Thoracic aorta (tissue), 2 donors: ENCODE measurements around the gene CELF1. TPM values are rescaled to one million over a fixed set of nuclear protein-coding genes. Genes with fewer than 3 reads are reported as not detected.

ENCODE experiments used
- ATAC-seq: fragments of 150-250 bp; one replicate; pipeline ENCODE4 v1.8.0; 2017; ENCODE audit warnings: low read depth; ENCODE audit not compliant: insufficient number of reproducible peaks, low FRiP score
- DNase-seq: peaks from one replicate; pipeline ENCODE4 v3.0.0-alpha.2; 2020; ENCODE audit warnings: low spot score
- H3K27ac ChIP-seq, 2 donors: fragments of 200-600 bp; sonication (generic); 1 replicate in 1 of 2; 2 replicates in 1 of 2; pipeline ENCODE4 v1.5.1; 2016; ENCODE audit warnings: mild to moderate bottlenecking in 2 of 2, moderate library complexity in 2 of 2
- H3K27me3 ChIP-seq: fragments of 200-600 bp; sonication (generic); replicated peaks from 2 replicates; pipeline ENCODE4 v1.6.0; 2016; ENCODE audit warnings: mild to moderate bottlenecking; ENCODE audit not compliant: insufficient read depth
- H3K36me3 ChIP-seq: fragments of 200-600 bp; sonication (generic); one replicate; pipeline ENCODE4 v1.5.1; 2016
- H3K4me1 ChIP-seq, 2 donors: fragments of 200-600 bp; sonication (generic); 1 replicate in 1 of 2; 2 replicates in 1 of 2; pipeline versions ENCODE4 v1.5.1 to v1.6.0; 2016; ENCODE audit warnings: low read depth in 2 of 2, mild to moderate bottlenecking in 1 of 2; ENCODE audit not compliant: control insufficient read depth in 1 of 2
- H3K4me3 ChIP-seq: fragments of 200-600 bp; sonication (generic); 2 replicates; pipeline ENCODE4 v1.5.1; 2016; ENCODE audit warnings: mild to moderate bottlenecking
- H3K9me3 ChIP-seq: fragments of 200-600 bp; sonication (generic); 2 replicates; pipeline ENCODE4 v1.5.1; 2016
- CTCF ChIP-seq: fragments of 200-600 bp; sonication (generic); IDR thresholded peaks from one replicate; pipeline ENCODE4 v1.5.1; 2019; ENCODE audit warnings: antibody characterized with exemption
- total RNA-seq, 2 donors: library from RNA; depleted of rRNA; stranded (reverse); fragments of >200 nt; gene quantifications; one replicate each; pipeline versions ENCODE4 v1.1.0 to v1.2.3, GENCODE V29; 2016

Gene CELF1
- total RNA-seq, 2 donors from 2014 or later, result 112 to 114 TPM

- TF ChIP-seq CTCF, result no peak
- Histone ChIP-seq H3K9me3 (no peaks in the 10 kb centered on the region), H3K4me1 (peaks cover 12 to 22% of the 10 kb centered on the region in 2 donors), H3K27me3 (peaks cover 10% of the 10 kb centered on the region), H3K4me3 (peak overlapping the region; percentile 65), H3K27ac (no peak overlapping the region), H3K36me3 (no peaks in the 10 kb centered on the region)
- ATAC-seq, result no peak
- DNase-seq, result no peak
These were observed 40.6 kb upstream of the CELF1 start for GRCh38 chr11:47593492-47593933.

GRCh38 chr11:47592970-47593369 lies 40.0 kb upstream of the CELF1 start:
- H3K27ac ChIP-seq, result no peak overlapping the region
- TF ChIP-seq CTCF, result no peak
- H3K4me1 ChIP-seq, result peaks cover 12 to 22% of the 10 kb centered on the region in 2 donors
- peaks cover 10% of the 10 kb centered on the region for H3K27me3 ChIP-seq
- no peaks in the 10 kb centered on the region for H3K9me3 ChIP-seq
- H3K4me3 ChIP-seq, result no peak overlapping the region
- ATAC-seq (no peak), DNase-seq (no peak)
- H3K36me3 ChIP-seq, result no peaks in the 10 kb centered on the region

GRCh38 chr11:47592251-47592650 lies 39.3 kb upstream of the CELF1 start:
- TF ChIP-seq CTCF, result no peak
- H3K36me3 ChIP-seq, result no peaks in the 10 kb centered on the region
- H3K9me3 ChIP-seq, result no peaks in the 10 kb centered on the region
- no peak overlapping the region for H3K4me3 ChIP-seq
- peaks cover 12 to 22% of the 10 kb centered on the region in 2 donors for H3K4me1 ChIP-seq
- ATAC-seq, result no peak
- H3K27me3 ChIP-seq, result peaks cover 10% of the 10 kb centered on the region
- H3K27ac ChIP-seq, result no peak overlapping the region
- no peak for DNase-seq

DNA sequence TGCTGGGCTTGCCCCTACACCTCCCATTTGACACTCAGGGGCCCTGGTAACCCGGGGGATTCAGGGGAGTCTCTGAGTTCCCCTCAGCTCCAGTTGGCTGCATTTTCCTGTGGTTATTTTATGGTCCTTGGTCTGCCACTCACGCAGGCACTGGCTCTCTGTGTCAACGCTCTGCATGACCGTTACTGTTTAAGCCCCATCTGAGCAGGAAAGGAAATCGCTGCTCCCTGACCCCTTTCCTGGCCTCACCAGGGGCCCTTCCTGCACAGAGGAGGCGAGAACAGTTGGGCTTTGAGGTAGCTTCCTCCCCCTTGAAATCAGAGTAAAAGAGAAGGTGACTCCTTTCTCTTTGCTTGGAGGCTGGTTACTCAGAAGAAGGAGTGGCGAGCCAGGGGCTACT lies 38.8 kb upstream of the CELF1 start:
- Histone ChIP-seq H3K4me3 (no peak overlapping the region), H3K9me3 (no peaks in the 10 kb centered on the region), H3K4me1 (peaks cover 12 to 22% of the 10 kb centered on the region in 2 donors), H3K36me3 (no peaks in the 10 kb centered on the region), H3K27ac (no peak overlapping the region), H3K27me3 (peaks cover 10% of the 10 kb centered on the region)
- ATAC-seq, result no peak
- TF ChIP-seq CTCF, result no peak
- no peak for DNase-seq

- no peak overlapping the region for H3K27ac ChIP-seq
- H3K9me3 ChIP-seq, result no peaks in the 10 kb centered on the region
- peaks cover 10% of the 10 kb centered on the region for H3K27me3 ChIP-seq
- ATAC-seq (no peak), DNase-seq (no peak)
- no peak for TF ChIP-seq CTCF
- H3K36me3 ChIP-seq, result peaks cover 3% of the 10 kb centered on the region
- peak overlapping the region; percentile 35 for H3K4me3 ChIP-seq
- H3K4me1 ChIP-seq, result peaks cover 12 to 22% of the 10 kb centered on the region in 2 donors
These were observed 37.3 kb upstream of the CELF1 start for GRCh38 chr11:47589977-47590861.
